GM21825 (cell line): ENCODE data around the gene NCK2.
A peak's percentile ranks its signal among the peaks of the same experiment; 100 is the strongest.

Experiments used
- ATAC-seq: cut with Tn5 transposase; IDR thresholded peaks from one replicate; pipeline ENCODE4 v1.9.1; 2021; ENCODE audit warnings: mild to moderate bottlenecking, moderate library complexity; ENCODE audit not compliant: unreplicated experiment

The NCK2 gene

GRCh38 chr2:105866216-105867185 is 121.8 kb downstream of the NCK2 start:
- ATAC-seq, result no peak

- ATAC-seq, result no peak
Observed at GRCh38 chr2:105867587-105867986, 122.9 kb downstream of the NCK2 start.

GRCh38 chr2:105868060-105868459 is 123.3 kb downstream of the NCK2 start:
- ATAC-seq, result no peak

- no peak for ATAC-seq
Observed at GRCh38 chr2:105869341-105869740, 124.6 kb downstream of the NCK2 start.

- ATAC-seq, result no peak
Observed at GRCh38 chr2:105870062-105870461, 125.3 kb downstream of the NCK2 start.

GRCh38 chr2:105870858-105871257 is 126.1 kb downstream of the NCK2 start:
- no peak for ATAC-seq

- no peak for ATAC-seq
Observed at GRCh38 chr2:105872142-105872728, 127.5 kb downstream of the NCK2 start.

GRCh38 chr2:105872830-105873229 is 128.1 kb downstream of the NCK2 start:
- no peak for ATAC-seq

- ATAC-seq, result peak; percentile 5
Observed at GRCh38 chr2:105873281-105873680, 128.6 kb downstream of the NCK2 start.

GRCh38 chr2:105873721-105874120 is 129.0 kb downstream of the NCK2 start:
- ATAC-seq, result peak; percentile 87

- no peak for ATAC-seq
Observed at GRCh38 chr2:105874466-105874865, 129.8 kb downstream of the NCK2 start.

- no peak for ATAC-seq
Observed at GRCh38 chr2:105875241-105875640, 130.5 kb downstream of the NCK2 start.

GRCh38 chr2:105876191-105876590 is 131.5 kb downstream of the NCK2 start:
- ATAC-seq, result no peak

GRCh38 chr2:105877945-105878344 is 133.2 kb downstream of the NCK2 start:
- no peak for ATAC-seq

- ATAC-seq, result no peak
Observed at GRCh38 chr2:105879106-105879802, 134.5 kb downstream of the NCK2 start.

GRCh38 chr2:105879803-105880300 is 135.1 kb downstream of the NCK2 start:
- no peak for ATAC-seq

GRCh38 chr2:105880637-105881036 is 135.9 kb downstream of the NCK2 start:
- ATAC-seq, result no peak

GRCh38 chr2:105881286-105882136 is 136.8 kb downstream of the NCK2 start:
- no peak for ATAC-seq

- no peak for ATAC-seq
Observed at GRCh38 chr2:105882341-105882740, 137.6 kb downstream of the NCK2 start.

GRCh38 chr2:105882920-105883435 is 138.3 kb downstream of the NCK2 start:
- ATAC-seq, result no peak
